GM10266 (cell line): Measurements from ENCODE around the gene TMCC1.

Experiments
- DNase-seq: peaks from one replicate; pipeline ENCODE4 v3.0.0; 2012; ENCODE audit errors: extremely low spot score
- CTCF ChIP-seq: IDR thresholded peaks from 2 replicates; pipeline ENCODE4 v1.5.1; 2012; ENCODE audit warnings: mild to moderate bottlenecking, low read depth; ENCODE audit not compliant: control insufficient read depth, insufficient read depth; ENCODE audit errors: missing control alignments

Gene TMCC1

GRCh38 chr3:129793942-129794310, 99.6 kb downstream of the TMCC1 start:
- peak; percentile 10 for DNase-seq
- TF ChIP-seq CTCF: no peak

- no peak for DNase-seq
- no peak for TF ChIP-seq CTCF
These were observed 100.2 kb downstream of the TMCC1 start for GRCh38 chr3:129793319-129793718.

GRCh38 chr3:129783470-129783869, 110.0 kb downstream of the TMCC1 start:
- TF ChIP-seq CTCF: no peak
- DNase-seq: no peak

- DNase-seq: no peak
- no peak for TF ChIP-seq CTCF
These were observed 114.6 kb downstream of the TMCC1 start for GRCh38 chr3:129778871-129779270.

- TF ChIP-seq CTCF: no peak
- no peak for DNase-seq
These were observed 115.7 kb downstream of the TMCC1 start for GRCh38 chr3:129777806-129778205.

GRCh38 chr3:129775870-129776269, 117.6 kb downstream of the TMCC1 start:
- no peak for DNase-seq
- TF ChIP-seq CTCF: no peak

- DNase-seq: no peak
- TF ChIP-seq CTCF: no peak
These were observed 119.5 kb downstream of the TMCC1 start for GRCh38 chr3:129773691-129774663.
